Measurements from ENCODE around the gene WDFY1. TPM values are rescaled to one million over a fixed set of nuclear protein-coding genes. Genes with fewer than 3 reads are reported as not detected.

The WDFY1 gene
- total and polyA plus RNA-seq, 2 donors (not counting 1 experiment from before 2014, with no cell fraction given), result 28.8 to 76.0 TPM

DNA sequence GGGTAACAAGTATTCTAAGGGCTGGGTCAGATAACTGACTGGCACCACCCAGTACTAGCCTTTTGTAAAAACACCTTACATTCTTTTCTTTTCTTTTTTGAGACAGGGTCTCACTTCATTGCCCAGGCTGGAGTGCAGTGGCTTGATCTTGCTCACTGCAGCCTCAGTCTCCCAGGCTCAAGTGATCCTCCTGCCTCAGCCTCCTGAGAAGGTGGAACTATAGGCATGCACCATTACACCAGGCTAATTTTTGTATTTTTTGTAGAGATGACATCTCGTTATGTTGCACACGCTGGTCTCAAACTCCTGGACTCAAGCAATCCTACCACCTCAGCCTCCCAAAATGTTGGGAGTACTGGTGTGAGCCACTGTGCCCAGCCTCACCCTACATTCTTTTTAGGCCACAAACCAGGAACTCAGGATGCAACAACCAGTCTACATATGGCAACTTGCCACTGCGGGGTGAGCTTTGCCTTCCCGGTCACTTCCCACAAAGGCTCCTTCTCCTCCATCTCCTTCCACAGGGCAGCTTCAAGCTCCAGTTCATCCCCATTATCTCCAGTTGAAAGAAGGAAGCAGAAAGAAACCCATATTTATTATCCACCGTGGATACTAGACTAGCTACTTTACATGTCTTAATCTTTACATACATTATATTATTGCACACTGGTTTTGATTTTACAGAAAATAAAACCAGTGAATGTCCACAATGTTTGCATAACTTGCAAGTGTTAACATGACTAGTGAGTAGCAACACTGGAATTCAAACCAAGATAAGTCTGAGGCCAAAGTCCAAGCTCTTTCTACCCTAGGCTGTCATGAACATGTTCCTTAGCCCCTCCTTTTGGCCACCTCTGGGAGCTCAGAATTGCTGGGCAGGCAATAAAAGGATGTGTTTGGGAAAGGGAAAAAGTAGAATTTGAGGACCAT, 84.1 kb downstream of the WDFY1 start:
- H3K79me2 ChIP-seq (ENCODE audit: control insufficient read depth, insufficient read depth, low read length), result no peaks in the 10 kb centered on the region
- H3K9ac ChIP-seq (ENCODE audit: low read length), result no peak overlapping the region
- CTCF ChIA-PET, result interaction anchor here (0.8 to 2.1 kb wide), 8 partner anchors 20 to 136 kb away, joined by 3 to 9 read pairs (median 5); no protein-coding TSS in a partner anchor
- no peak for TF ChIP-seq EZH2 (IDR thresholded peaks at IDR 0.05; ENCODE audit: borderline replicate concordance, insufficient read depth, low read depth, low read length, poor library complexity, severe bottlenecking)
- TF ChIP-seq, protein P1, sequence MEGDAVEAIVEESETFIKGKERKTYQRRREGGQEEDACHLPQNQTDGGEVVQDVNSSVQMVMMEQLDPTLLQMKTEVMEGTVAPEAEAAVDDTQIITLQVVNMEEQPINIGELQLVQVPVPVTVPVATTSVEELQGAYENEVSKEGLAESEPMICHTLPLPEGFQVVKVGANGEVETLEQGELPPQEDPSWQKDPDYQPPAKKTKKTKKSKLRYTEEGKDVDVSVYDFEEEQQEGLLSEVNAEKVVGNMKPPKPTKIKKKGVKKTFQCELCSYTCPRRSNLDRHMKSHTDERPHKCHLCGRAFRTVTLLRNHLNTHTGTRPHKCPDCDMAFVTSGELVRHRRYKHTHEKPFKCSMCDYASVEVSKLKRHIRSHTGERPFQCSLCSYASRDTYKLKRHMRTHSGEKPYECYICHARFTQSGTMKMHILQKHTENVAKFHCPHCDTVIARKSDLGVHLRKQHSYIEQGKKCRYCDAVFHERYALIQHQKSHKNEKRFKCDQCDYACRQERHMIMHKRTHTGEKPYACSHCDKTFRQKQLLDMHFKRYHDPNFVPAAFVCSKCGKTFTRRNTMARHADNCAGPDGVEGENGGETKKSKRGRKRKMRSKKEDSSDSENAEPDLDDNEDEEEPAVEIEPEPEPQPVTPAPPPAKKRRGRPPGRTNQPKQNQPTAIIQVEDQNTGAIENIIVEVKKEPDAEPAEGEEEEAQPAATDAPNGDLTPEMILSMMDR (IDR thresholded peaks at IDR 0.05), result no peak
- 95% methylated on average over 2 of the region's 5 CpGs for WGBS (ENCODE audit: insufficient coverage)
- no peak overlapping the region for H3K27ac ChIP-seq (ENCODE audit: low read length in 2 of 2)
- H3K4me2 ChIP-seq (replicated peaks; ENCODE audit: low read depth, low read length, poor library complexity, severe bottlenecking), result no peak overlapping the region
- H3K36me3 ChIP-seq (replicated peaks in 1 of 2; ENCODE audit: control extremely low read depth in 1 of 2, control insufficient read depth in 1 of 2, extremely low read depth in 1 of 2, insufficient read depth in 2 of 2, low read length in 1 of 2), result no peaks in the 10 kb centered on the region
- no peak overlapping the region for H2AFZ ChIP-seq (ENCODE audit: insufficient read depth, low read depth, low read length, poor library complexity, severe bottlenecking)
- ATAC-seq (ENCODE audit: low read depth), result no peak
- no peaks in the 10 kb centered on the region for H4K20me1 ChIP-seq (ENCODE audit: control insufficient read depth, insufficient read depth, low read length, poor library complexity, severe bottlenecking)
- peaks cover 15% of the 10 kb centered on the region for H3K4me1 Mint-ChIP-seq
- no peaks in the 10 kb centered on the region for H3K9me3 ChIP-seq (ENCODE audit: control extremely low read depth in 1 of 3, control insufficient read depth in 2 of 3, insufficient read depth in 1 of 3, low read length in 2 of 3)
- peak overlapping the region; percentile 56 for H3K27ac Mint-ChIP-seq
- peaks cover 0 to 9% of the 10 kb centered on the region in 2 donors for H3K4me1 ChIP-seq (ENCODE audit: control insufficient read depth in 2 of 2, insufficient read depth in 2 of 2, low read length in 2 of 2)
- no peaks in the 10 kb centered on the region for H3K27me3 ChIP-seq (replicated peaks in 1 of 4; ENCODE audit: control extremely low read depth in 1 of 4, control insufficient read depth in 3 of 4, insufficient read depth in 4 of 4, low read length in 3 of 4)
- POLR2A ChIA-PET, result no interaction called here
- H3K27me3 Mint-ChIP-seq, result no peaks in the 10 kb centered on the region
- no peak overlapping the region for H3K4me3 Mint-ChIP-seq
- H3K4me3 ChIP-seq (ENCODE audit: control extremely low read depth in 1 of 5, extremely low read depth in 1 of 5, insufficient read depth in 1 of 5, low read depth in 2 of 5, low read length in 4 of 5), result no peak overlapping the region
- no peaks in the 10 kb centered on the region for H3K9me3 Mint-ChIP-seq (ENCODE audit: insufficient read depth)
- intact Hi-C loops (cut with micrococcal nuclease), result loop anchor here (1.0 kb wide), 2 partner anchors 81 to 134 kb away; no protein-coding TSS in a partner anchor
- no peak for DNase-seq

DNA sequence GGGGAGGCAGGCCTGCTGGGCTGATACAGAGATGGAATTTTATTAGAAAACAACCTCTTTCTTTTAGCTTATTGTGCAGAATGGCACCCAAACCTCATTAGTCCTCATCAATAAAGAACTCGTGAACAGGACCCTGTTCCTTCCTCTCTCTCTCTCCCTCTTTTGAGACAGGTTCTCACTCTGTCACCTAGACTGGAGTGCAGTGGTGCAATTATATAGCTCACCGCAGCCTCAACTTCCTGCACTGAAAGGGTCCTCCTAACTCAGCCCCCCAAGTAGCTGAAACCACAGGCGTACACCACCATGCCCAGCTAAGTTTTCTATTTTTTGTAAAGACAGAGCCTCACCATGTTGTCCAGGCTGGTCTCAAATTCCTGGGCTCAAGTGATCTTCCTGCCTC, 86.1 kb downstream of the WDFY1 start:
- TF ChIP-seq EZH2 (IDR thresholded peaks at IDR 0.05; ENCODE audit: borderline replicate concordance, insufficient read depth, low read depth, low read length, poor library complexity, severe bottlenecking), result no peak

More for the DNA sequence above, 86.1 kb downstream of the WDFY1 start:
- Histone ChIP-seq H3K4me3 (ENCODE audit: control extremely low read depth in 1 of 5, extremely low read depth in 1 of 5, insufficient read depth in 1 of 5, low read depth in 2 of 5, low read length in 4 of 5) (no peak overlapping the region), H3K4me2 (replicated peaks; ENCODE audit: low read depth, low read length, poor library complexity, severe bottlenecking) (no peak overlapping the region), H4K20me1 (ENCODE audit: control insufficient read depth, insufficient read depth, low read length, poor library complexity, severe bottlenecking) (no peaks in the 10 kb centered on the region), H3K79me2 (ENCODE audit: control insufficient read depth, insufficient read depth, low read length) (no peaks in the 10 kb centered on the region), H3K36me3 (replicated peaks in 1 of 2; ENCODE audit: control extremely low read depth in 1 of 2, control insufficient read depth in 1 of 2, extremely low read depth in 1 of 2, insufficient read depth in 2 of 2, low read length in 1 of 2) (peaks cover 0 to 3% of the 10 kb centered on the region in 2 experiments), H2AFZ (ENCODE audit: insufficient read depth, low read depth, low read length, poor library complexity, severe bottlenecking) (no peak overlapping the region), H3K27me3 (replicated peaks in 1 of 4; ENCODE audit: control extremely low read depth in 1 of 4, control insufficient read depth in 3 of 4, insufficient read depth in 4 of 4, low read length in 3 of 4) (no peaks in the 10 kb centered on the region), H3K9me3 (ENCODE audit: control extremely low read depth in 1 of 3, control insufficient read depth in 2 of 3, insufficient read depth in 1 of 3, low read length in 2 of 3) (no peaks in the 10 kb centered on the region), H3K4me1 (ENCODE audit: control insufficient read depth in 2 of 2, insufficient read depth in 2 of 2, low read length in 2 of 2) (no peaks in the 10 kb centered on the region), H3K27ac (ENCODE audit: low read length in 2 of 2) (no peak overlapping the region), H3K9ac (ENCODE audit: low read length) (no peak overlapping the region)
- ATAC-seq (ENCODE audit: low read depth) (no peak), DNase-seq (no peak)
- WGBS (ENCODE audit: insufficient coverage), result 87% methylated on average over 3 of the region's 3 CpGs
- no peaks in the 10 kb centered on the region for H3K9me3 Mint-ChIP-seq (ENCODE audit: insufficient read depth)
- H3K27ac Mint-ChIP-seq, result peak overlapping the region; percentile 7
- ChIA-PET POLR2A (no interaction called here), CTCF (interaction anchor here (0.7 to 2.1 kb wide), 6 partner anchors 12 to 134 kb away, joined by 3 to 5 read pairs (median 4); no protein-coding TSS in a partner anchor)
- intact Hi-C loops (cut with micrococcal nuclease), result no loop called here
- H3K27me3 Mint-ChIP-seq, result no peaks in the 10 kb centered on the region
- H3K4me3 Mint-ChIP-seq, result no peak overlapping the region
- H3K4me1 Mint-ChIP-seq, result peaks cover 13% of the 10 kb centered on the region

Measured in B cell (primary cell).